Ishikawa (cell line): ENCODE results near the gene FAM107A.

Source experiments
- CREB1 ChIP-seq: IDR thresholded peaks from 2 replicates; pipeline ENCODE4 v1.6.1; 2012; ENCODE audit warnings: low read depth
- EGR1 ChIP-seq: IDR thresholded peaks from 2 replicates; pipeline ENCODE4 v1.6.1; 2012
- EP300 ChIP-seq: IDR thresholded peaks from 2 replicates; pipeline ENCODE4 v1.6.1; 2012; ENCODE audit warnings: borderline replicate concordance
- FOXM1 ChIP-seq: IDR thresholded peaks from 2 replicates; pipeline ENCODE4 v1.6.1; 2012; ENCODE audit warnings: low read depth, borderline replicate concordance
- MAX ChIP-seq: IDR thresholded peaks from 2 replicates; pipeline ENCODE4 v1.6.1; 2012
- NFIC ChIP-seq: IDR thresholded peaks from 2 replicates; pipeline ENCODE4 v1.6.1; 2012
- RAD21 ChIP-seq: IDR thresholded peaks from 2 replicates; pipeline ENCODE4 v1.6.1; 2012; ENCODE audit warnings: low read depth
- TAF1 ChIP-seq: IDR thresholded peaks from 2 replicates; pipeline ENCODE4 v1.6.1; 2012; ENCODE audit warnings: low read depth, mild to moderate bottlenecking
- TCF12 ChIP-seq: IDR thresholded peaks from 2 replicates; pipeline ENCODE4 v1.6.1; 2012; ENCODE audit warnings: low read depth
- TEAD4 ChIP-seq: IDR thresholded peaks from 2 replicates; pipeline ENCODE4 v1.6.1; 2012
- USF1 ChIP-seq: IDR thresholded peaks from 2 replicates; pipeline ENCODE4 v1.6.1; 2012
- ZBTB7A ChIP-seq: IDR thresholded peaks from 2 replicates; pipeline ENCODE4 v1.6.1; 2012; ENCODE audit warnings: low read depth

- TF ChIP-seq FOXM1 = no peak
- no peak for TF ChIP-seq RAD21
- TF ChIP-seq EP300 = no peak
- TF ChIP-seq EGR1 = no peak
- TF ChIP-seq TAF1 = no peak
- TF ChIP-seq USF1 = no peak
- TF ChIP-seq TEAD4 = no peak
- no peak for TF ChIP-seq CREB1
- TF ChIP-seq MAX = no peak
- no peak for TF ChIP-seq TCF12
- no peak for TF ChIP-seq NFIC
- TF ChIP-seq ZBTB7A = no peak
These were observed 13.1 kb downstream of the FAM107A start for GRCh38 chr3:58564054-58564453.
